SHP77 treated with DMSO at 0.1 percent for 48 hours (cell line): ENCODE results near the gene PYROXD2.
"Not testable (repeated sequence)": the region's sequence is repeated elsewhere in the genome, so short reads cannot be mapped to it uniquely, and the experiment has no call there.

Experiments used
- DNase-seq: peaks from one replicate; lab custom pipeline; 2025; lab: John Stamatoyannopoulos, UW

Gene PYROXD2

GRCh38 chr10:98365406-98366061 is 49.4 kb downstream of the PYROXD2 start:
- no peak for DNase-seq

GRCh38 chr10:98364432-98365102 is 50.4 kb downstream of the PYROXD2 start:
- DNase-seq, result no peak

GRCh38 chr10:98363220-98363619 is 51.8 kb downstream of the PYROXD2 start:
- no peak for DNase-seq

- DNase-seq, result peak; percentile 81
Measured at GRCh38 chr10:98361131-98362025, 53.6 kb downstream of the PYROXD2 start.

- DNase-seq, result no peak
Measured at GRCh38 chr10:98357194-98357822, 57.7 kb downstream of the PYROXD2 start.

GRCh38 chr10:98354491-98354890 is 60.5 kb downstream of the PYROXD2 start:
- no peak for DNase-seq

GRCh38 chr10:98353170-98353569 is 61.8 kb downstream of the PYROXD2 start:
- DNase-seq, result no peak

GRCh38 chr10:98351831-98352402 is 63.1 kb downstream of the PYROXD2 start:
- DNase-seq, result no peak

- no peak for DNase-seq
Measured at GRCh38 chr10:98349508-98349922, 65.5 kb downstream of the PYROXD2 start.

- no peak for DNase-seq
Measured at GRCh38 chr10:98346847-98347246, 68.1 kb downstream of the PYROXD2 start.

GRCh38 chr10:98344589-98345038 is 70.4 kb downstream of the PYROXD2 start:
- DNase-seq, result peak; percentile 36

GRCh38 chr10:98341701-98342100 is 73.3 kb downstream of the PYROXD2 start:
- not testable (repeated sequence) for DNase-seq

GRCh38 chr10:98340940-98341310 is 74.1 kb downstream of the PYROXD2 start:
- DNase-seq, result peak; percentile 19

GRCh38 chr10:98340261-98340939 is 74.6 kb downstream of the PYROXD2 start:
- DNase-seq, result no peak

- DNase-seq, result no peak
Measured at GRCh38 chr10:98339799-98340198, 75.2 kb downstream of the PYROXD2 start.

- no peak for DNase-seq
Measured at GRCh38 chr10:98338896-98339295, 76.1 kb downstream of the PYROXD2 start.

GRCh38 chr10:98338318-98338717 is 76.7 kb downstream of the PYROXD2 start:
- no peak for DNase-seq

GRCh38 chr10:98337484-98337883 is 77.5 kb downstream of the PYROXD2 start:
- DNase-seq, result no peak
